ENCODE results near the gene OR2T11. TPM values are rescaled to one million over a fixed set of nuclear protein-coding genes. Genes with fewer than 3 reads are reported as not detected.

The OR2T11 gene, protein sequence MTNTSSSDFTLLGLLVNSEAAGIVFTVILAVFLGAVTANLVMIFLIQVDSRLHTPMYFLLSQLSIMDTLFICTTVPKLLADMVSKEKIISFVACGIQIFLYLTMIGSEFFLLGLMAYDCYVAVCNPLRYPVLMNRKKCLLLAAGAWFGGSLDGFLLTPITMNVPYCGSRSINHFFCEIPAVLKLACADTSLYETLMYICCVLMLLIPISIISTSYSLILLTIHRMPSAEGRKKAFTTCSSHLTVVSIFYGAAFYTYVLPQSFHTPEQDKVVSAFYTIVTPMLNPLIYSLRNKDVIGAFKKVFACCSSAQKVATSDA
- not detected in 2 replicates for total RNA-seq

DNA sequence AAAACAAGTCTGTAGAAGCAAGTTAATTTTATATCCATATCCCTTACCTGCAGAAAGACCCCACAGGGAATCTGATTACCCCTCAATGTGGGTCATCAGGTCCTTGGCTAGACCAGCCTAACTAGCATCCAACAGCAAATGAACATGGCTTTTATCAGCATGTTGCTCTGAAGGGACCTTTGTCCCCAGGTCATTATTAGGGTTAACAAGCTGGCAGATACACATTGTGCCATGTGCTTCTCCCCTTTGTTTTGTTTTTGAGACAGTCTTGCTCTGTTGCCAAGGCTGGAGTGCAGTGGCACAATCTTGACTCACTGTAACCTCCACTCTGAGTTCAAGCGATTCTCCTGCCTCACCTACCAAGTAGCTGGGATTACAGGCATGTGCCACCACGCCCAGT lies at the start of gene OR2T11:
TSS of gene OR2T11 (minus strand) at position 101 of the 400 bp plus-strand sequence. CDS start 7,963 bp downstream, outside the sequence.

DNA sequence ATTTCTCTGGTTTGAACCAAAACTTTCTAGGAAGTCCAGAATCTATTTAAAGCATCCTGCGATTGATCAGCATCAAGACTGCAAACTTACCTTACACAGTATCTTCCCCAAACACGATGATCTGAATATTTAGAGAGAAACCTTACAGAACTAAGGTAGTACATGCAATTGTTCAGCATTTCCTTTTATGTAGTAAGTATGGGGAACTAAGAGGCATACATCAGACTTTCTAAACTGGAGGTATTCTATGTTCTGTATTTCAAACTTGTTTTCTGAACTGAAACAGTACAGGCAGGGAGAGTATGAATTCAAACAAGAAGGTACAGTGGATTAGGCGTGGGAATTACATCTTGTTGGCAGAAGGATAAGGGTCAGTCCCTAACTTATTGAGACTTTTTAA lies 20.5 kb upstream of the OR2T11 start, which contains the start of gene OR2T27:
TSS of gene OR2T27 (minus strand) at position 175 of the 400 bp plus-strand sequence. CDS start 4,644 bp downstream, outside the sequence.

DNA sequence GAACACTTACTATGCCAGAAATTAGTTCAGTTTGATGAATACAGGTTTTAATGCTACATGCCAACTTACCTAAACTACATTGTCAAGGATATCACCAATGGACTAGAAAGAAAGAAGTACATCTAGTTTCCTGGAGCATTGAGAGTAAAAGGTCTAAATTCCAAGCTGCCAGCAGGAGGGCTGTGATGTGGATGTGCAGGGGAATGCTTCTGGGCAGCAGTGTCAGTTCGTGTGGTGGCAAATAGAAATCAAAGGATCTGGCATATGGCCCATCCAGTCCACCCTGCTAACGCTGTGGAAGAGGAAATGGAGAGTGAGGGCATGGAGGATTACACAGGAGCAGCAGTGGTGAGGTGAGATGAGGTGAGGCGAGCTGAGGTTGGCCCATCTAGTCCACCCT lies 10.3 kb upstream of the OR2T11 start, which contains the start of gene OR2T35:
TSS of gene OR2T35 (minus strand) at position 101 of the 400 bp plus-strand sequence. CDS start 6,020 bp downstream, outside the sequence.

GRCh38 chr1:248597589-248597988 lies 37.3 kb downstream of the OR2T11 start, which contains the start of gene OR2T10:
TSS of gene OR2T10 (minus strand) at chr1:248597700. CDS start at chr1:248593768, 3,932 bp downstream.

GRCh38 chr1:248574657-248575056 lies 60.2 kb downstream of the OR2T11 start, which contains the start of gene OR2T34:
TSS of gene OR2T34 (minus strand) at chr1:248574757. CDS start at chr1:248574757, 0 bp downstream.

Other genes starting within 250 kb of the OR2T11 start
- not detected in 2 replicates for gene OR2T1, start 232.0 kb downstream of the OR2T11 start, total RNA-seq
- gene OR2T2, start 189.5 kb downstream of the OR2T11 start, total RNA-seq = not detected in 2 replicates
- gene OR2T3, start 161.7 kb downstream of the OR2T11 start, total RNA-seq = not detected in 2 replicates
- not detected in 2 replicates for gene OR2T5, start 146.5 kb downstream of the OR2T11 start, total RNA-seq
- gene OR2G6, start 127.0 kb downstream of the OR2T11 start, total RNA-seq = not detected in 2 replicates
- gene OR2T29, start 72.3 kb downstream of the OR2T11 start, total RNA-seq = not detected in 2 replicates
- gene OR2T34, start 60.3 kb downstream of the OR2T11 start, total RNA-seq = not detected in 2 replicates
- gene OR2T10, start 37.4 kb downstream of the OR2T11 start, total RNA-seq = not detected in 2 replicates
- not detected in 2 replicates for gene OR2T35, start 10.2 kb upstream of the OR2T11 start, total RNA-seq
- gene OR2T27, start 20.4 kb upstream of the OR2T11 start, total RNA-seq = not detected in 2 replicates
- gene OR14I1, start 67.7 kb upstream of the OR2T11 start, total RNA-seq = not detected in 2 replicates
- gene LYPD8, start 120.7 kb upstream of the OR2T11 start, total RNA-seq = not detected in 2 replicates
- 18.5 and 21.1 TPM in 2 replicates for gene SH3BP5L, start 190.8 kb upstream of the OR2T11 start, total RNA-seq
- gene ZNF672, start 203.1 kb upstream of the OR2T11 start, total RNA-seq = 11.8 and 13.5 TPM in 2 replicates
- gene ZNF692, start 224.0 kb upstream of the OR2T11 start, total RNA-seq = 6.6 and 11.9 TPM in 2 replicates

Measured in myometrial cell (primary cell).